Measurements from ENCODE around the gene CCDC185. TPM values are rescaled to one million over a fixed set of nuclear protein-coding genes. Genes with fewer than 3 reads are reported as not detected.

Gene CCDC185
- total RNA-seq (not detected in 2 replicates), polyA plus RNA-seq (not detected in 2 replicates), polyA minus RNA-seq (not detected in 2 replicates)
- not detected for total RNA-seq (2013)

GRCh38 chr1:223393275-223394214, at the start of gene CCDC185:
TSS of gene CCDC185 (plus strand) at chr1:223393415. CDS start at chr1:223393476, 61 bp downstream.
- ATAC-seq (ENCODE audit: low read depth) (no peak), DNase-seq (no peak)
- Mint-ChIP-seq H3K4me3 (no peak within 1 kb of the TSS), H3K27me3 (peaks cover 27% of the 10 kb centered on the region), H3K27ac (no peak within 1 kb of the TSS), H3K9me3 (ENCODE audit: insufficient read depth) (no peaks in the 10 kb centered on the region), H3K4me1 (no peaks in the 10 kb centered on the region)
- H3K9me3 ChIP-seq (ENCODE audit: control extremely low read depth in 1 of 3, control insufficient read depth in 2 of 3, insufficient read depth in 1 of 3, low read length in 2 of 3): peaks cover 0 to 22% (median 4%) of the 10 kb centered on the region in 3 donors
- ChIA-PET POLR2A (no interaction called here), CTCF (no interaction called here)
- intact Hi-C loops (cut with micrococcal nuclease): no loop called here
- H3K9ac ChIP-seq (ENCODE audit: low read length): no peak within 1 kb of the TSS
- 22% methylated on average over 73 of the region's 73 CpGs for whole genome bisulfite sequencing (ENCODE audit: insufficient coverage)
- H4K20me1 ChIP-seq (ENCODE audit: control insufficient read depth, insufficient read depth, low read length, poor library complexity, severe bottlenecking): no peaks in the 10 kb centered on the region
- no peaks in the 10 kb centered on the region for H3K4me1 ChIP-seq (ENCODE audit: control insufficient read depth in 2 of 2, insufficient read depth in 2 of 2, low read length in 2 of 2)
- no peak within 1 kb of the TSS for H3K4me3 ChIP-seq (ENCODE audit: control extremely low read depth in 1 of 5, extremely low read depth in 1 of 5, insufficient read depth in 1 of 5, low read depth in 2 of 5, low read length in 4 of 5)
- TF ChIP-seq CTCF (IDR thresholded peaks at IDR 0.05): no peak
- H3K27me3 ChIP-seq (replicated peaks in 1 of 4; ENCODE audit: control extremely low read depth in 1 of 4, control insufficient read depth in 3 of 4, insufficient read depth in 4 of 4, low read length in 3 of 4): peaks cover 0 to 30% (median 1%) of the 10 kb centered on the region in 4 experiments
- H3K79me2 ChIP-seq (ENCODE audit: control insufficient read depth, insufficient read depth, low read length): no peaks in the 10 kb centered on the region
- H3K36me3 ChIP-seq (replicated peaks in 1 of 2; ENCODE audit: control extremely low read depth in 1 of 2, control insufficient read depth in 1 of 2, extremely low read depth in 1 of 2, insufficient read depth in 2 of 2, low read length in 1 of 2): no peaks in the 10 kb centered on the region
- no peak within 1 kb of the TSS for H3K4me2 ChIP-seq (replicated peaks; ENCODE audit: low read depth, low read length, poor library complexity, severe bottlenecking)
- H2AFZ ChIP-seq (ENCODE audit: insufficient read depth, low read depth, low read length, poor library complexity, severe bottlenecking): no peak within 1 kb of the TSS
- no peak within 1 kb of the TSS for H3K27ac ChIP-seq (ENCODE audit: low read length in 2 of 2)

- no peak for ATAC-seq (ENCODE audit: low read depth)
- H3K27ac Mint-ChIP-seq: no peak overlapping the region
- Histone ChIP-seq H3K4me1 (ENCODE audit: control insufficient read depth in 2 of 2, insufficient read depth in 2 of 2, low read length in 2 of 2) (no peaks in the 10 kb centered on the region), H3K9ac (ENCODE audit: low read length) (no peak overlapping the region), H3K9me3 (ENCODE audit: control extremely low read depth in 1 of 3, control insufficient read depth in 2 of 3, insufficient read depth in 1 of 3, low read length in 2 of 3) (no peaks in the 10 kb centered on the region), H3K27ac (ENCODE audit: low read length in 2 of 2) (no peak overlapping the region), H3K27me3 (replicated peaks in 1 of 4; ENCODE audit: control extremely low read depth in 1 of 4, control insufficient read depth in 3 of 4, insufficient read depth in 4 of 4, low read length in 3 of 4) (peaks cover 0 to 3% (median 0%) of the 10 kb centered on the region in 4 experiments), H3K4me3 (ENCODE audit: control extremely low read depth in 1 of 5, extremely low read depth in 1 of 5, insufficient read depth in 1 of 5, low read depth in 2 of 5, low read length in 4 of 5) (no peak overlapping the region), H3K79me2 (ENCODE audit: control insufficient read depth, insufficient read depth, low read length) (no peaks in the 10 kb centered on the region), H3K36me3 (replicated peaks in 1 of 2; ENCODE audit: control extremely low read depth in 1 of 2, control insufficient read depth in 1 of 2, extremely low read depth in 1 of 2, insufficient read depth in 2 of 2, low read length in 1 of 2) (no peaks in the 10 kb centered on the region), H3K4me2 (replicated peaks; ENCODE audit: low read depth, low read length, poor library complexity, severe bottlenecking) (no peak overlapping the region), H4K20me1 (ENCODE audit: control insufficient read depth, insufficient read depth, low read length, poor library complexity, severe bottlenecking) (no peaks in the 10 kb centered on the region), H2AFZ (ENCODE audit: insufficient read depth, low read depth, low read length, poor library complexity, severe bottlenecking) (no peak overlapping the region)
- 25% methylated on average over 2 of the region's 3 CpGs for WGBS (ENCODE audit: insufficient coverage)
- no peaks in the 10 kb centered on the region for H3K4me1 Mint-ChIP-seq
- TF ChIP-seq EZH2 (IDR thresholded peaks at IDR 0.05; ENCODE audit: borderline replicate concordance, insufficient read depth, low read depth, low read length, poor library complexity, severe bottlenecking) (no peak), CTCF (IDR thresholded peaks at IDR 0.05) (no peak)
- POLR2A ChIA-PET: no interaction called here
- H3K27me3 Mint-ChIP-seq: peaks cover 15% of the 10 kb centered on the region
- intact Hi-C loops (cut with micrococcal nuclease): no loop called here
- H3K4me3 Mint-ChIP-seq: no peak overlapping the region
- DNase-seq: no peak
- no peaks in the 10 kb centered on the region for H3K9me3 Mint-ChIP-seq (ENCODE audit: insufficient read depth)
- CTCF ChIA-PET: no interaction called here
These were observed 49.5 kb upstream of the CCDC185 start for GRCh38 chr1:223343692-223344091.

Measured in B cell (primary cell).